DND-41 (cell line): Measurements from ENCODE around the gene TREX2.

ENCODE experiments used
- ATAC-seq: fragments of 200-7000 bp; cut with Tn5 transposase; 3 replicates; pipeline ENCODE4 v1.9.1; 2021; ENCODE audit warnings: low read depth; ENCODE audit not compliant: insufficient read depth
- DNase-seq: peaks from one replicate; pipeline ENCODE4 v3.0.0-alpha.2; 2020
- H2AFZ ChIP-seq: 2 replicates; pipeline ENCODE4 v1.6.0; 2012; ENCODE audit warnings: low read depth, low read length
- H3K27ac ChIP-seq: 2 replicates; pipeline ENCODE4 v1.5.1; 2012; ENCODE audit warnings: low read length, inconsistent platforms
- H3K27me3 ChIP-seq: fragments of 200-600 bp; sonication (generic); 2 replicates; pipeline ENCODE4 v1.6.0; 2012; ENCODE audit warnings: low read length, mild to moderate bottlenecking, inconsistent platforms; ENCODE audit not compliant: insufficient read depth, poor library complexity
- H3K36me3 ChIP-seq: 2 replicates; pipeline ENCODE4 v1.5.1; 2012; ENCODE audit warnings: low read length, inconsistent platforms; ENCODE audit not compliant: insufficient read depth
- H3K4me1 ChIP-seq: 2 replicates; pipeline ENCODE4 v1.5.1; 2012; ENCODE audit warnings: mild to moderate bottlenecking, low read length; ENCODE audit not compliant: insufficient read depth
- H3K4me2 ChIP-seq: 2 replicates; pipeline ENCODE4 v1.6.0; 2012; ENCODE audit warnings: mild to moderate bottlenecking, moderate library complexity, low read length, inconsistent platforms; ENCODE audit not compliant: insufficient read depth
- H3K4me3 ChIP-seq, 2 experiments: fragments of 200-600 bp in 1 of 2; shearing (Covaris generic) in 1 of 2; 2 replicates each; pipeline ENCODE4 v1.5.1; 2012 to 2016; ENCODE audit warnings: inconsistent platforms in 2 of 2, low read length in 2 of 2, mild to moderate bottlenecking in 2 of 2, low read depth in 1 of 2, moderate library complexity in 1 of 2
- H3K79me2 ChIP-seq: 2 replicates; pipeline ENCODE4 v1.6.0; 2012; ENCODE audit warnings: low read length, inconsistent platforms; ENCODE audit not compliant: insufficient read depth
- H3K9ac ChIP-seq: 2 replicates; pipeline ENCODE4 v1.6.0; 2012; ENCODE audit warnings: low read depth, mild to moderate bottlenecking, inconsistent platforms, low read length, moderate library complexity
- H3K9me3 ChIP-seq: 2 replicates; pipeline ENCODE4 v1.5.1; 2012; ENCODE audit warnings: low read length, moderate library complexity, mild to moderate bottlenecking, inconsistent platforms; ENCODE audit not compliant: insufficient read depth, severe bottlenecking
- H4K20me1 ChIP-seq: 2 replicates; pipeline ENCODE4 v1.6.0; 2012; ENCODE audit warnings: low read length; ENCODE audit not compliant: insufficient read depth
- EZH2 ChIP-seq: IDR thresholded peaks from 3 replicates; pipeline ENCODE4 v1.6.1; 2012; ENCODE audit warnings: borderline replicate concordance, low read depth, mild to moderate bottlenecking, moderate library complexity, low read length, inconsistent platforms; ENCODE audit not compliant: severe bottlenecking
- TF ChIP-seq, protein P1 (sequence below): IDR thresholded peaks from 2 replicates; pipeline ENCODE4 v1.5.1; 2012; ENCODE audit warnings: borderline replicate concordance, low read length, moderate library complexity, mild to moderate bottlenecking; ENCODE audit not compliant: poor library complexity, severe bottlenecking; ENCODE audit errors: extremely low read depth

TREX2 gene

DNA sequence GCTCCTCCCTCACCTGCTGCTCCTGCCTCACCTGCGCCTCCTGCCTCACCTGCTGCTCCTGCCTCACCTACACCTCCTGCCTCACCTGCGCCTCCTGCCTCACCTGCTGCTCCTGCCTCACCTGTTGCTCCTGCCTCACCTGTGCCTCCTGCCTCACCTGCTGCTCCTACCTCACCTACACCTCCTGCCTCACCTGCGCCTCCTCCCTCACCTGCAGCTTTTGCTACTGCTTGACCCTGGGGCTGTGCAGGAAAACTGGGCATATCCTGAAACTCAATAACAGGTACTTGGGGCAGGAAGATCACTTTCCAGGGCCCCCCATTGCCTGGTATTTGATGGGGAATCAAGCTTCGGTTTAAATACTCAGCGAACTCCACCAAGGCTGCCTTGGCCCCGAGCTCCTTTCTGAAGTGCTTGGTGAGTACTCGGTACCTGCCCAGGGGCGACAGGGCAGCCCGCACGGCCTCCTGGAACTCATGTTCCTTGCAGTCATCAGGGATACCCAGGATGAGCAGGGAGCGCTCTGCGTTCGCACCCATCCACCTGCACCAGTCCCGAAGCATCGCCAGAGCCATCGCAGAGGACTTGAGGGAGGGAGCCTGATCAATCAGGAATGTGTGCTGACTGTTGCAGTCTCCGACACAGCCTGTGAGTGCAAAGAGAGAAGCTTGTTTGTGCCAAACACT, 47.4 kb downstream of the TREX2 start:
- Histone ChIP-seq H4K20me1 (no peaks in the 10 kb centered on the region), H3K79me2 (no peaks in the 10 kb centered on the region), H3K36me3 (no peaks in the 10 kb centered on the region), H3K4me1 (no peaks in the 10 kb centered on the region), H3K27me3 (no peaks in the 10 kb centered on the region), H2AFZ (no peak overlapping the region), H3K4me2 (no peak overlapping the region), H3K4me3 (no peak overlapping the region), H3K9me3 (no peaks in the 10 kb centered on the region), H3K9ac (no peak overlapping the region), H3K27ac (no peak overlapping the region)
- no peak for DNase-seq
- no peak for TF ChIP-seq EZH2
- TF ChIP-seq, protein P1, sequence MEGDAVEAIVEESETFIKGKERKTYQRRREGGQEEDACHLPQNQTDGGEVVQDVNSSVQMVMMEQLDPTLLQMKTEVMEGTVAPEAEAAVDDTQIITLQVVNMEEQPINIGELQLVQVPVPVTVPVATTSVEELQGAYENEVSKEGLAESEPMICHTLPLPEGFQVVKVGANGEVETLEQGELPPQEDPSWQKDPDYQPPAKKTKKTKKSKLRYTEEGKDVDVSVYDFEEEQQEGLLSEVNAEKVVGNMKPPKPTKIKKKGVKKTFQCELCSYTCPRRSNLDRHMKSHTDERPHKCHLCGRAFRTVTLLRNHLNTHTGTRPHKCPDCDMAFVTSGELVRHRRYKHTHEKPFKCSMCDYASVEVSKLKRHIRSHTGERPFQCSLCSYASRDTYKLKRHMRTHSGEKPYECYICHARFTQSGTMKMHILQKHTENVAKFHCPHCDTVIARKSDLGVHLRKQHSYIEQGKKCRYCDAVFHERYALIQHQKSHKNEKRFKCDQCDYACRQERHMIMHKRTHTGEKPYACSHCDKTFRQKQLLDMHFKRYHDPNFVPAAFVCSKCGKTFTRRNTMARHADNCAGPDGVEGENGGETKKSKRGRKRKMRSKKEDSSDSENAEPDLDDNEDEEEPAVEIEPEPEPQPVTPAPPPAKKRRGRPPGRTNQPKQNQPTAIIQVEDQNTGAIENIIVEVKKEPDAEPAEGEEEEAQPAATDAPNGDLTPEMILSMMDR = no peak
- ATAC-seq = no peak

DNA sequence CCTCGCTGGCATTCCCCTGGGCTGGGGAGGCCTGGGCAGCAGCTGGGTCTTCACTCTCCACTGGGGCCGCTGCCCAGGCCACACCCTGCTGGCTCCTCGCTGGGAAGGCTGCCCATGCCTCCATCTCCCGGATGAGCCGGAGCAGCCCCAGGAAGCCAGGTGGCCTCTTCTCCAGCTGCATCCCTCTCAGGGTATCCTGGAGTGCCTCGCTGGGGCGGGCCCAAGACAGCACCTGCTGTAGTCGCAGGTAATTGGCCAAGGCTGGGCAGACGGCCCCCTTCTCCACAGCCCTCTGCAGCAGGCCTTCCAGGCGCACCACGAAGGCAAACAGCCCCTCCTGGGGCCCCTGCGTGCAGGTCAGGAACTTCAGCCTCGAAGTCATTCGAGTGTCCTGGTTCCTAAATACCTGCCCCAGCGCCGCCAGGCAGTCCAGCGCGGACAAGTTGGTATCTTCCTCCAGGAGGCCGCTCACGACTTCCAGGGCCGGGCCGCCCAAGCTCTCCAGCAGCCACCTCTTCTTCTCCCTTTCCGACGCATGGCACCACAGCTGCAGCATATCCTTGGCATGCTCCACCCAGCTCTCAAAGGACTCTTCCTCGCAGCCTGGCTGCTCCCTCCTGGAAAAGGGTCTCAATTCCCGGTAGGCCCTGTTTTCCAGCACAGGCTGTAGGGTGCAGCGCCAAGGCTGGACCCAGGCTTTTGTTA, 48.4 kb downstream of the TREX2 start:
- DNase-seq = no peak
- no peak overlapping the region for H3K9ac ChIP-seq
- TF ChIP-seq, protein P1 = no peak
- no peak for TF ChIP-seq EZH2

DNA sequence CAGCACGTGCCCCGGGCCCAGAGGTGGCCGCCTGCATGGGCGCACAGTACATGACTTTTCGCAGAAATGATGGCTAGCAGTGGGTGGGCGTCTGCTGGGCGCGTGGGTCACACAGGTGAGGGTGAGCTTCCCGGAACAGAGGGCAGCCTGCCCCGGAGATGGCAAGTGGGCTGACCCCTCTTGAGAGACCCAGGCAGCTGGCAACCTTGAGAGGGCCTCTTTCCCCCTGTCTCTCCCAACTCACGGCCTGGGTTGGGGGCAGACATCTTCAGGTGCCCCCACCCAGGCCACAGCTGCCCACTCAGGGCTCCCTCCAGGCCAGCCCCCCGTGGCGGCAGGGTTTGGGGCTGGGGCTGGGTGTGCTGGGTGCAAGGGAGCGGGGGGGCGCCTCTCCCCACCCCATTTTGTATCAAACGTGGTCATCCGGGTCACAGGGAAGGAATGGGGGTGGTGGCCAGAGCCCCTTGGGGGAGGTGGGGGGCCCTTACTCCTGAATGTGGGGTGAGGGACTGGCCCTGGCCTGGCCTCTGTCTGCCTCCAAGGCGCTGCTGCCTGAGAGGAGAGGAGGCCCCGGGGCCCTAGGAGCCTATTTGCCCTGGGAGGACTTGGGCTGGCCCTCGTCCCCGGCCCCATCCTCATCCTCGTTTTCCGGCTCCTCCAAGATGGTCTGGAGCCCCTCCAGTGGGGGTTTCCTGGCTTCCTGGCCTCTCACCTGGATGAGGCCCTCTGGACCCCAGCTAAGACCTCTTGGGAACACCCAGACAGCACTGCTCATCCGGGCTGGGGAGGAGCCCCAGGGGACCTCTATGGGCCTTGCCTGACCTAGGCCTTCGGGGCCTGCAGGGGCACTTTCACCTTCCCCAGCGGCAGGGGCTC, 49.3 kb downstream of the TREX2 start:
- TF ChIP-seq, protein P1 = no peak
- no peak for TF ChIP-seq EZH2
- Histone ChIP-seq H3K36me3 (no peaks in the 10 kb centered on the region), H3K27ac (no peak overlapping the region), H3K4me1 (no peaks in the 10 kb centered on the region), H3K9ac (no peak overlapping the region), H3K79me2 (no peaks in the 10 kb centered on the region), H2AFZ (no peak overlapping the region), H3K9me3 (no peaks in the 10 kb centered on the region), H4K20me1 (no peaks in the 10 kb centered on the region), H3K4me2 (no peak overlapping the region), H3K27me3 (no peaks in the 10 kb centered on the region), H3K4me3 (no peak overlapping the region)
- DNase-seq = no peak
- no peak for ATAC-seq

More for the DNA sequence above, 48.4 kb downstream of the TREX2 start:
- Histone ChIP-seq H3K4me3 (no peak overlapping the region), H3K4me1 (no peaks in the 10 kb centered on the region), H3K79me2 (no peaks in the 10 kb centered on the region), H3K36me3 (no peaks in the 10 kb centered on the region), H3K4me2 (no peak overlapping the region), H4K20me1 (no peaks in the 10 kb centered on the region), H3K27me3 (no peaks in the 10 kb centered on the region), H3K9me3 (no peaks in the 10 kb centered on the region), H3K27ac (no peak overlapping the region), H2AFZ (no peak overlapping the region)
- no peak for ATAC-seq
